ENCODE data around the gene RNASE8. TPM values are rescaled to one million over a fixed set of nuclear protein-coding genes. Genes with fewer than 3 reads are reported as not detected.

RNASE8 gene
- total RNA-seq, 2 donors from 2014 or later: not detected

DNA sequence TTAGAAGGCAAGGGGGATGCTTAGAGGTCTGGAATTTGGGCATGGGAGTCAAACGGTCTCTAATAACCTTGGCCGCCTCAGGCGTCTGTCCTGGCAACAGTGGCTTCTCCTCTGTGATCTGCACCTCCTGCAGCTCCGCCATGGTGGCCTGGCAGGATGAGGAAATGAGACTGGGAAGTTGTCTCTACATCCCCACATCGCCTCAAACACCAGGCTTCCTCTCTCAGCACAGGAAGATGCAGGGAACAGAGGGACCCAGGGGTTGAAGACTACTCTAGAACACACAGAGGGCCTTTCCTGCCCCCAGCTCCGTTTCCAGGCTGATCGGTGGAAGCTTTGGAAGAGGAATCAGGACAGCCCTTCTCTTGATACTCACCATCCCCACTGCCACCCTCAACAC is 34.4 kb upstream of the RNASE8 start:
- ATAC-seq (no peak), DNase-seq (no peak)
- Mint-ChIP-seq H3K36me3 (ENCODE audit: low read depth) (peaks cover 6% of the 10 kb centered on the region), H3K27me3 (no peaks in the 10 kb centered on the region), H3K4me1 (peaks cover 21% of the 10 kb centered on the region), H3K4me3 (peak overlapping the region; percentile 95), H3K27ac (peak overlapping the region; percentile 72)
- no peaks in the 10 kb centered on the region for H3K9me3 ChIP-seq (ENCODE audit: control insufficient read depth, low read length, poor library complexity, severe bottlenecking)

GRCh38 chr14:21023817-21024584 is 33.6 kb upstream of the RNASE8 start:
- ATAC-seq: peak; percentile 24
- Mint-ChIP-seq H3K4me3 (peak overlapping the region; percentile 95), H3K4me1 (peaks cover 21% of the 10 kb centered on the region), H3K27ac (peak overlapping the region; percentile 74), H3K36me3 (ENCODE audit: low read depth) (peaks cover 6% of the 10 kb centered on the region), H3K27me3 (no peaks in the 10 kb centered on the region)
- H3K9me3 ChIP-seq (ENCODE audit: control insufficient read depth, low read length, poor library complexity, severe bottlenecking): no peaks in the 10 kb centered on the region
- DNase-seq: no peak

DNA sequence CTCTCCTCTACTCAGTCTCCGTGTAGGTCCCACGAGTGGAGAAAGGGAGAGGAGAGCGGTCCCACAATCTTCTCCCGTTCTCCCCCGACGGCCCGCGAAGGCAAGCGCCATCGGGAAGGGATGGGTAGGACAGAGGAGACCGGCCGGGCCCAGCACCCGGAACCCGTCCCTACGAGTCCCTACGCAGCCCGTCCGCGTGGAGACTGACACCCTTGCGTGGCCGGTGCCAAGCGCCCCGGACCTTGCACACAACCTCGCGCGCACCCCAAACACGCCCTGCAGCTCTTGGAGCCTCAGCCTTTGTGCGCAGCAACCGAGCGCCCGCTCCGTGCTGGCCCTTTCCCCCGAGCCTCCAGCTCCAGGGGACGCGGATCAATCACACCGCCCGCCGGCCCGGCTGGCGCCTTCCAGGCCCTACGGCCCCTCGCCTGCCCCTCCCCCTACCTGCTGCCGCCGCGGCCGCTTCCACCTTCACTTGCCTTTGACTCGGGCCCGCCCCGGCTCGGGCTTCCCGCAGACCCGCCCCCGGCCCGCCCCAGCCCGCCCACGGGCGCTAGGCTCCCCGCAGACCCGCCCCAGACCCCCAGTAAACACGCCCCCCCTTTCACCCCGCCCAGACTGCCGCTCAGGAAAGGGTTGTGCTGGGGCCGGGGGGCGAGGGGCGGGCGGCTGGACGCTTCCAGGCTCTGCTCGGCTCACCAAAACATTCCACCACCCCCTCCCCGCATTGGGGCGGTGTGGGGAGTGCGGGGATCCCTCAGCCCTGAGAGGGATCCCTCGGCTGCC is 32.8 kb upstream of the RNASE8 start, which contains the start of gene NDRG2:
Gene NDRG2 (minus strand): TSS at position 477 of the 786 bp plus-strand sequence. CDS start 1,746 bp downstream, outside the sequence.
- peak; percentile 93 for ATAC-seq
- DNase-seq: peak; percentile 58 to 82 (median 78)
- Mint-ChIP-seq H3K27me3 (no peaks in the 10 kb centered on the region), H3K27ac (peak within 1 kb of the TSS; percentile 74), H3K36me3 (ENCODE audit: low read depth) (peaks cover 2% of the 10 kb centered on the region), H3K4me3 (peak within 1 kb of the TSS; percentile 95), H3K4me1 (peaks cover 21% of the 10 kb centered on the region)
- H3K9me3 ChIP-seq (ENCODE audit: control insufficient read depth, low read length, poor library complexity, severe bottlenecking): no peaks in the 10 kb centered on the region

- DNase-seq (no peak), ATAC-seq (no peak)
- H3K9me3 ChIP-seq (ENCODE audit: control insufficient read depth, low read length, poor library complexity, severe bottlenecking): no peaks in the 10 kb centered on the region
- Mint-ChIP-seq H3K36me3 (ENCODE audit: low read depth) (peaks cover 2% of the 10 kb centered on the region), H3K4me3 (peak overlapping the region; percentile 95), H3K27me3 (no peaks in the 10 kb centered on the region), H3K27ac (peak overlapping the region; percentile 74), H3K4me1 (peaks cover 21% of the 10 kb centered on the region)
These were observed 32.0 kb upstream of the RNASE8 start for GRCh38 chr14:21025371-21026273.

GRCh38 chr14:21026274-21026987 is 31.2 kb upstream of the RNASE8 start:
- H3K9me3 ChIP-seq (ENCODE audit: control insufficient read depth, low read length, poor library complexity, severe bottlenecking): no peaks in the 10 kb centered on the region
- peaks cover under 1% of the 10 kb centered on the region for H3K27me3 Mint-ChIP-seq
- H3K27ac Mint-ChIP-seq: peak overlapping the region; percentile 66
- H3K4me1 Mint-ChIP-seq: peaks cover 21% of the 10 kb centered on the region
- peak overlapping the region; percentile 61 for H3K4me3 Mint-ChIP-seq
- H3K36me3 Mint-ChIP-seq (ENCODE audit: low read depth): peaks cover 2% of the 10 kb centered on the region
- DNase-seq: no peak
- no peak for ATAC-seq

- H3K4me1 Mint-ChIP-seq: peaks cover 21% of the 10 kb centered on the region
- H3K4me3 Mint-ChIP-seq: peak overlapping the region; percentile 61
- no peaks in the 10 kb centered on the region for H3K9me3 ChIP-seq (ENCODE audit: control insufficient read depth, low read length, poor library complexity, severe bottlenecking)
- DNase-seq (no peak), ATAC-seq (no peak)
- H3K36me3 Mint-ChIP-seq (ENCODE audit: low read depth): peaks cover 2% of the 10 kb centered on the region
- H3K27ac Mint-ChIP-seq: peak overlapping the region; percentile 66
- peaks cover 6% of the 10 kb centered on the region for H3K27me3 Mint-ChIP-seq
These were observed 30.7 kb upstream of the RNASE8 start for GRCh38 chr14:21026988-21027315.

DNA sequence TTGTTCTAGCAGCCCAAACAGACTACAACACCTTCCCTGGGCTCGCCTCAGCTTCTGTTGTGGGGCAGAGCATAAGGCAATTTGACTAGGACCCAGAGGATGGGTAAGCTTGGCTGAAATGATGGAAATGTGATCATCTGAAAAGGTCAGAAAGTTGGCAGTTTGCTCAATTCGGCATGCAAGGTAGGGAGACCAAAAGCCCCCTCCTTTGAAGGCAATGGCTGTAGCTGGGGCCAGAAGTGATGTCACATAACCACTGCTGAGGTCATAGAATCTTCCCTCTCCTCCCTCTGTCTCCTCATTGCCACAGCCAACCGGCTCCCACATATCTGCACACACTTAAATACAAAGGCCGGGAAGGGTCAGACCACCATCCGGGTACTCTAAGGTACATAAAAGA is 27.7 kb upstream of the RNASE8 start, which contains the start of gene TPPP2:
Gene TPPP2 (plus strand): TSS at position 301 of the 400 bp plus-strand sequence. CDS start 365 bp downstream, outside the sequence.
- Mint-ChIP-seq H3K4me1 (peaks cover 7% of the 10 kb centered on the region), H3K27me3 (peaks cover 17% of the 10 kb centered on the region), H3K4me3 (no peak within 1 kb of the TSS), H3K27ac (no peak within 1 kb of the TSS), H3K36me3 (ENCODE audit: low read depth) (peaks cover 2% of the 10 kb centered on the region)
- no peaks in the 10 kb centered on the region for H3K9me3 ChIP-seq (ENCODE audit: control insufficient read depth, low read length, poor library complexity, severe bottlenecking)
- DNase-seq (no peak), ATAC-seq (no peak)

- ATAC-seq (no peak), DNase-seq (no peak)
- Mint-ChIP-seq H3K36me3 (ENCODE audit: low read depth) (peaks cover 2% of the 10 kb centered on the region), H3K27ac (no peak overlapping the region), H3K27me3 (peaks cover 21% of the 10 kb centered on the region), H3K4me1 (peaks cover 6% of the 10 kb centered on the region), H3K4me3 (no peak overlapping the region)
- H3K9me3 ChIP-seq (ENCODE audit: control insufficient read depth, low read length, poor library complexity, severe bottlenecking): no peaks in the 10 kb centered on the region
These were observed 27.1 kb upstream of the RNASE8 start for GRCh38 chr14:21030531-21030930.

- peaks cover 24% of the 10 kb centered on the region for H3K27me3 Mint-ChIP-seq
- H3K9me3 ChIP-seq (ENCODE audit: control insufficient read depth, low read length, poor library complexity, severe bottlenecking): no peaks in the 10 kb centered on the region
- no peak overlapping the region for H3K27ac Mint-ChIP-seq
- ATAC-seq (no peak), DNase-seq (no peak)
- H3K4me1 Mint-ChIP-seq: peaks cover 2% of the 10 kb centered on the region
- H3K36me3 Mint-ChIP-seq (ENCODE audit: low read depth): peaks cover 2% of the 10 kb centered on the region
- no peak overlapping the region for H3K4me3 Mint-ChIP-seq
These were observed 25.1 kb upstream of the RNASE8 start for GRCh38 chr14:21032326-21033132.

- H3K27me3 Mint-ChIP-seq: peaks cover 24% of the 10 kb centered on the region
- peaks cover 2% of the 10 kb centered on the region for H3K36me3 Mint-ChIP-seq (ENCODE audit: low read depth)
- H3K9me3 ChIP-seq (ENCODE audit: control insufficient read depth, low read length, poor library complexity, severe bottlenecking): no peaks in the 10 kb centered on the region
- no peak overlapping the region for H3K4me3 Mint-ChIP-seq
- peaks cover 2% of the 10 kb centered on the region for H3K4me1 Mint-ChIP-seq
- H3K27ac Mint-ChIP-seq: no peak overlapping the region
- ATAC-seq (no peak), DNase-seq (no peak)
These were observed 24.4 kb upstream of the RNASE8 start for GRCh38 chr14:21033133-21033698.

- ATAC-seq (no peak), DNase-seq (no peak)
- Mint-ChIP-seq H3K4me3 (no peak within 1 kb of the TSS), H3K27me3 (peaks cover 24% of the 10 kb centered on the region), H3K27ac (no peak within 1 kb of the TSS), H3K4me1 (peaks cover 2% of the 10 kb centered on the region), H3K36me3 (ENCODE audit: low read depth) (peaks cover 2% of the 10 kb centered on the region)
- no peaks in the 10 kb centered on the region for H3K9me3 ChIP-seq (ENCODE audit: control insufficient read depth, low read length, poor library complexity, severe bottlenecking)
These were observed 22.9 kb upstream of the RNASE8 start, which contains the start of gene RNASE13 for GRCh38 chr14:21034707-21035106. RNASE13 (minus strand) TSS chr14:21034807; CDS start chr14:21034288, 519 bp downstream.

All from T-helper 17 cell (primary cell).